CD4-positive, alpha-beta memory T cell (primary cell): ENCODE results near the gene DNAJC12. TPM values are rescaled to one million over a fixed set of nuclear protein-coding genes. Genes with fewer than 3 reads are reported as not detected.
A peak's percentile ranks its signal among the peaks of the same experiment; 100 is the strongest.

Experiments
- CTCF ChIA-PET: fragments of 350-600 bp; sonication (Branson Sonifier 250); formaldehyde crosslinking; loops from one replicate; lab custom pipeline; 2021; ENCODE audit warnings: inconsistent platforms; ENCODE audit not compliant: partially characterized antibody; lab: Charles Lee
- POLR2A ChIA-PET: fragments of 350-600 bp; sonication (Branson Sonifier 250); formaldehyde crosslinking; loops from one replicate; lab custom pipeline; 2021; ENCODE audit not compliant: partially characterized antibody; lab: Charles Lee
- DNase-seq, 5 donors: peaks; one replicate each; pipeline versions ENCODE4 v3.0.0 to v3.0.0-alpha.2; 2020 to 2022; ENCODE audit warnings: mixed read lengths in 1 of 5
- H3K27ac ChIP-seq: one replicate; pipeline ENCODE4 v1.7.0; 2013; ENCODE audit warnings: low read depth, low read length
- H3K27me3 ChIP-seq: 2 replicates; pipeline ENCODE4 v1.7.0; 2013; ENCODE audit warnings: mild to moderate bottlenecking, low read length, moderate library complexity; ENCODE audit not compliant: insufficient read depth
- H3K36me3 ChIP-seq: 2 replicates; pipeline ENCODE4 v1.7.0; 2013; ENCODE audit warnings: mild to moderate bottlenecking, low read length, moderate library complexity; ENCODE audit not compliant: insufficient read depth
- H3K4me1 ChIP-seq: 2 replicates; pipeline ENCODE4 v1.7.0; 2013; ENCODE audit warnings: mild to moderate bottlenecking, low read length, moderate library complexity; ENCODE audit not compliant: insufficient read depth
- H3K4me3 ChIP-seq, 2 donors: one replicate each; pipeline ENCODE4 v1.7.0; 2013; ENCODE audit warnings: low read length in 2 of 2, mild to moderate bottlenecking in 1 of 2
- H3K9me3 ChIP-seq, 2 donors: one replicate each; pipeline ENCODE4 v1.7.0; 2013; ENCODE audit warnings: low read length in 2 of 2, control low read depth in 1 of 2; ENCODE audit not compliant: control insufficient read depth in 1 of 2
- H3K27ac Mint-ChIP-seq, 7 donors: one replicate each; pipeline ENCODE4 v1.8.0; 2020 to 2021; ENCODE audit warnings: mixed read lengths in 7 of 7, mild to moderate bottlenecking in 6 of 7, inconsistent platforms in 3 of 7, moderate library complexity in 3 of 7
- H3K27me3 Mint-ChIP-seq, 2 donors: one replicate each; pipeline ENCODE4 v1.8.0; 2020 to 2021; ENCODE audit warnings: mixed read lengths in 2 of 2
- H3K36me3 Mint-ChIP-seq, 2 donors: one replicate each; pipeline ENCODE4 v1.8.0; 2020 to 2021; ENCODE audit warnings: mixed read lengths in 2 of 2, inconsistent platforms in 1 of 2, mild to moderate bottlenecking in 1 of 2
- H3K4me1 Mint-ChIP-seq, 4 donors: one replicate each; pipeline ENCODE4 v1.8.0; 2020 to 2021; ENCODE audit warnings: mixed read lengths in 4 of 4, mild to moderate bottlenecking in 1 of 4
- H3K4me3 Mint-ChIP-seq, 8 donors: one replicate each; pipeline ENCODE4 v1.8.0; 2020 to 2021; ENCODE audit warnings: mixed read lengths in 8 of 8, mild to moderate bottlenecking in 7 of 8, moderate library complexity in 6 of 8, inconsistent platforms in 3 of 8
- H3K9me3 Mint-ChIP-seq, 8 donors: one replicate each; pipeline ENCODE4 v1.8.0; 2020 to 2021; ENCODE audit warnings: mixed read lengths in 8 of 8, mild to moderate bottlenecking in 5 of 8, inconsistent platforms in 3 of 8, moderate library complexity in 1 of 8
- intact Hi-C: fragments of 100-400 bp; cut with micrococcal nuclease; formaldehyde crosslinking; loops from one replicate; pipeline ENCODE4 v1.15.1; 2023
- polyA plus RNA-seq, 2 donors: library from polyadenylated mRNA; unstranded; fragments of 300-500 nt; fragmentation: Illumina TruSeq; gene quantifications; one replicate each; pipeline ENCODE4 v1.2.3, GENCODE V29; 2021
- total RNA-seq, 2 experiments: library from RNA; stranded (reverse); gene quantifications; one replicate each; pipeline ENCODE4 v1.2.3, GENCODE V29; 2021

The DNAJC12 gene
- total and polyA plus RNA-seq, 4 experiments from 2014 or later, result 0.22 TPM; not detected in 3

DNA sequence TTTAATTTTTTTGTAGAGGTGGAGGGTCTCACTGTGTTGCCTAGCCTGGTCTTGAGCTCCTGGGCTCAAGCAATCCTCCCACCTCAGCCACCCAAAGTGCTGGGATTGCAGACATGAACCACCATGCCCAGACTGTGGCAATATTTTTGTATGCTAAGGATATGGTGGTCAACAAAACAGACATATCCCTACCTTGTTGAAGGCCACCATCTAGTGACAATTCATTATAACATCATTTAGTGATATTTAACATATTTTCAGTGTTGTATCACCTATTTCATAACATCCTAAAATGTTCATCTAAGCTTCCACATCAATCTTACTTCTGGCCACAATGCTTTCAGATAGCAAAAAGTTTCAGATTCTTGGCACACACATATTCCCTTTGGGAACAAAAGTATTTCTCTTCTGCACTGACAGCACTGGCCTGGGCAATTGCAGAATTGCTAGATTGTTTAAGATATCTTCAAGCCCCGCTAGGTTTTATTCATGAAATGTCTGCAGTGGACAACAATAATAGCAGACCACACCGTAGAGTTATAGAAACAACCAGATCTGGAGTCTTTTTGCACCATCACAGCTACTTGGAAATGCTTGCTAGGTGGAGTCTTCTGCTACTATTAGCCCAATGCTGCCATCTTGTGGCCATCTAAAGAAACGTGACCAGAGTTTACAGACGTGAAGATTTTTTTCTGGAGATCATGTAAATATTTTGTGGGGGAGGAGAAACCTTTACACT lies 58.4 kb downstream of the DNAJC12 start:
- peak; percentile 72 to 81 (median 77) for DNase-seq
- no peaks in the 10 kb centered on the region for H3K36me3 Mint-ChIP-seq
- H3K27me3 Mint-ChIP-seq, result no peaks in the 10 kb centered on the region
- CTCF ChIA-PET, result interaction anchor here (0.6 to 10.4 kb wide), 37 partner anchors 9 to 606 kb away, joined by 3 to 433 read pairs (median 4); partner anchors contain the start of genes CTNNA3 and PBLD
- H3K27ac ChIP-seq, result no peak overlapping the region
- H3K4me3 Mint-ChIP-seq, result peak overlapping the region in 1 of 8 donors; percentile 4
- intact Hi-C loops, result loop anchor here (1.0 to 5.0 kb wide), 5 partner anchors 15 to 1597 kb away; no protein-coding TSS in a partner anchor
- H3K4me1 ChIP-seq, result peaks cover 21% of the 10 kb centered on the region
- no peaks in the 10 kb centered on the region for H3K36me3 ChIP-seq
- H3K4me3 ChIP-seq, result no peak overlapping the region
- POLR2A ChIA-PET, result interaction anchor here (0.9 to 2.5 kb wide), 8 partner anchors 9 to 114 kb away, joined by 3 to 29 read pairs (median 4); partner anchors contain the start of gene CTNNA3
- H3K27ac Mint-ChIP-seq, result peak overlapping the region in 2 of 7 donors; percentile 19 to 29
- no peaks in the 10 kb centered on the region for H3K9me3 Mint-ChIP-seq
- H3K9me3 ChIP-seq, result no peaks in the 10 kb centered on the region
- peaks cover 23 to 27% (median 25%) of the 10 kb centered on the region in 4 donors for H3K4me1 Mint-ChIP-seq
- H3K27me3 ChIP-seq, result no peaks in the 10 kb centered on the region

DNA sequence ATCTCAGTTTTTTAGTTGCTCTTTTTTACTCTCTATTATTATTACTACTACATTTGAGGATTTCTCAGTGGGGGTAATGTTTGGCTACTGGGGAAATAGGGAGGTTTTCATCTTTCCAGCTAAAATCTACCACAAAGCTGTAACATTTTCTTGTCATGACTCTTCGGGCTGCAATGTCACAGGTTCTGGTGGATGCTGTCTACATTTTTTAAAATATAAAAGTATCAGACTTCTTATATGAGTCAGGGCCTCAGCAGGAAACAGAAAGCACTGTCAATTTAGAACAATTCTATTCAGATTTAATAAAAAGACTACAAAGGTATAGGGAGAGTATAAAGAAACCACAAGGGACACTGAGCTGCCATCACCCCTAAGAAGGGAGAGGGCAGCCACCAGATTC lies 61.6 kb downstream of the DNAJC12 start:
- Mint-ChIP-seq H3K36me3 (no peaks in the 10 kb centered on the region), H3K9me3 (no peaks in the 10 kb centered on the region), H3K4me3 (no peak overlapping the region), H3K4me1 (peaks cover 6 to 7% (median 6%) of the 10 kb centered on the region in 4 donors), H3K27ac (no peak overlapping the region), H3K27me3 (no peaks in the 10 kb centered on the region)
- ChIA-PET POLR2A (interaction anchor here (1.5 kb wide), 1 partner anchor 12 kb away, joined by 4 read pairs; no protein-coding TSS in a partner anchor), CTCF (interaction anchor here (0.6 to 10.4 kb wide), 6 partner anchors 12 to 906 kb away, joined by 3 to 433 read pairs (median 24); partner anchors contain the start of gene CTNNA3)
- H3K9me3 ChIP-seq, result no peaks in the 10 kb centered on the region
- no peak for DNase-seq
- peaks cover 3% of the 10 kb centered on the region for H3K4me1 ChIP-seq
- intact Hi-C loops, result no loop called here
- no peak overlapping the region for H3K4me3 ChIP-seq
- no peaks in the 10 kb centered on the region for H3K36me3 ChIP-seq
- no peaks in the 10 kb centered on the region for H3K27me3 ChIP-seq
- no peak overlapping the region for H3K27ac ChIP-seq

DNA sequence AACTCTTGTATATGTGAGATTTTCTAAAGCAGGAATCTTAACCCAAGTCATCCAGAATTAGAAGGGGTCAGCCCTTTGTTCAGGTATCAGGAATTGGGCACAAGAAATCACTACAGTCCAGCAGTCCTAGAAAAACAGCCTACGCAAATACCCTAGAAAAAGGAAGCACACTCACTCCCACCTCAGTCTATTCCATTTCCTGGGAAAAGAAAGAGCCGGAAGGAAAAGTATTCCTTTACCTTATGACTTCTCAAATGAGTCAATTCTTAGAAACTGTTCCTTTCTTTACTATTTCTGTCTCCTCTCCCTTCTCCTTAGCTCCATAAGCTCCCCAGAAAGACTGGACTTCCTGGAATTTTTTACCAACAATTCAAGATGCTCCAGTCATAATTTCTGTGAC lies 62.7 kb downstream of the DNAJC12 start:
- ChIA-PET POLR2A (no interaction called here), CTCF (interaction anchor here (7.5 to 10.4 kb wide), 2 partner anchors 78 to 111 kb away, joined by 114 to 433 read pairs; partner anchors contain the start of gene CTNNA3)
- Mint-ChIP-seq H3K4me1 (peaks cover 6 to 7% (median 6%) of the 10 kb centered on the region in 4 donors), H3K27ac (peak overlapping the region in 1 of 7 donors; percentile 65), H3K4me3 (no peak overlapping the region), H3K27me3 (no peaks in the 10 kb centered on the region), H3K36me3 (no peaks in the 10 kb centered on the region), H3K9me3 (no peaks in the 10 kb centered on the region)
- intact Hi-C loops, result no loop called here
- no peaks in the 10 kb centered on the region for H3K27me3 ChIP-seq
- no peaks in the 10 kb centered on the region for H3K9me3 ChIP-seq
- H3K36me3 ChIP-seq, result no peaks in the 10 kb centered on the region
- H3K27ac ChIP-seq, result no peak overlapping the region
- peaks cover 3% of the 10 kb centered on the region for H3K4me1 ChIP-seq
- H3K4me3 ChIP-seq, result no peak overlapping the region
- no peak for DNase-seq

DNA sequence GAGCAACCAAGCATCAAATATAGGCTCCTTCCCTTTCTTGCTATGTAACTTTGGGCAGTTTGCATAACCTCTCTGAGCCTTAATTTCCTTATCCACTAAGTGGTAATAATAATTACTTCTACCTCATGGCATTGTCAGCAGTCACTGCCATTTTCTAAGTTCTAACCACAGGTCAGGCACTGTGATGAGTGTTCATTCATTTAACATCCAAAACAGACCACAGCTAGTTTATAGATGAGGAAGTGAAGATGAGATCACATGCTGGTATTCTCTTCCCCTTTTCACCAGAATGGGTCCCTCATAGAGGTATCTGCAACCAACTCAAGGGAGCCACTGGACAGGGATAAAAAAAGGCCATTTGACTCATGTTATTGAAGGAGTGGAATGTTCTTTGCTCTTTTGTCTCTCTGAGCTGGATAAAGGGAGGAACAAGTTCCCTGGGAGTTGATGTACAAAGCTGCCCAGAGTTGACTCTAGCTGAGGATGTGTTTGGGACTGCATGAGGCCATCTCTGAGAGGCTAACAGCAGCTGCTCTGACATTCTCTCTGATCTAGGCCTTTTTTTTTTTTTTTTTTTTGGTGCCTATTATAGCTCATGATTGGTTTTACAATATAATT lies 65.0 kb downstream of the DNAJC12 start:
- intact Hi-C loops, result no loop called here
- CTCF ChIA-PET, result interaction anchor here (1.0 to 10.4 kb wide), 4 partner anchors 8 to 76 kb away, joined by 3 to 433 read pairs (median 10); partner anchors contain the start of gene CTNNA3
- Histone ChIP-seq H3K36me3 (no peaks in the 10 kb centered on the region), H3K27me3 (no peaks in the 10 kb centered on the region), H3K4me1 (no peaks in the 10 kb centered on the region), H3K9me3 (no peaks in the 10 kb centered on the region), H3K4me3 (no peak overlapping the region), H3K27ac (no peak overlapping the region)
- H3K27me3 Mint-ChIP-seq, result no peaks in the 10 kb centered on the region
- H3K27ac Mint-ChIP-seq, result peak overlapping the region in 2 of 7 donors; percentile 22 to 26
- H3K9me3 Mint-ChIP-seq, result no peaks in the 10 kb centered on the region
- no peak overlapping the region for H3K4me3 Mint-ChIP-seq
- H3K4me1 Mint-ChIP-seq, result peaks cover 0 to 2% (median 0%) of the 10 kb centered on the region in 4 donors
- H3K36me3 Mint-ChIP-seq, result no peaks in the 10 kb centered on the region
- POLR2A ChIA-PET, result interaction anchor here (1.7 kb wide), 1 partner anchor 9 kb away, joined by 5 read pairs; no protein-coding TSS in a partner anchor
- DNase-seq, result no peak

DNA sequence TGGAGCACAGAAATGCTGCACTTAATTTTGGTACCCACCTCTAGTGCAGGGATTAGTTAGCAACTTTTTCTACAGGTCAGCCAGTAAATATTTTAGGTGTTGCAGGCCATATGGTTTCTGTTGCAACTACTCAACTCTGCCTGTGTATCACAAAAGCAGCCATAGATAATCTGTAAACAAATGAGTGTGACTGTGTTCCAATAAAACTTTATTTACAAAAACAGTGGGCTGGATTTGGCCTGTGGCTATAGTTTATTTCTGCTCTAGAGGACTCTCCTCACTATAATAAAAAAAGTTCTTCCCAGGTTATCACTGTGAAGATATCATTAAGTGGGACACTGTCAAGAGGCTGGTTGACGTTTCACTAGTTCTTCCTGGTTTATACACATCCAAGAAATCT lies 65.8 kb downstream of the DNAJC12 start:
- Histone ChIP-seq H3K27me3 (no peaks in the 10 kb centered on the region), H3K27ac (no peak overlapping the region), H3K9me3 (no peaks in the 10 kb centered on the region), H3K36me3 (no peaks in the 10 kb centered on the region), H3K4me1 (no peaks in the 10 kb centered on the region), H3K4me3 (no peak overlapping the region)
- Mint-ChIP-seq H3K36me3 (no peaks in the 10 kb centered on the region), H3K27me3 (no peaks in the 10 kb centered on the region), H3K9me3 (no peaks in the 10 kb centered on the region), H3K4me3 (no peak overlapping the region), H3K4me1 (peaks cover 0 to 2% (median 0%) of the 10 kb centered on the region in 4 donors), H3K27ac (no peak overlapping the region)
- CTCF ChIA-PET, result interaction anchor here (3.5 to 6.6 kb wide), 3 partner anchors 7 to 75 kb away, joined by 17 to 60 read pairs (median 19); partner anchors contain the start of gene CTNNA3
- POLR2A ChIA-PET, result no interaction called here
- intact Hi-C loops, result no loop called here
- DNase-seq, result no peak

DNA sequence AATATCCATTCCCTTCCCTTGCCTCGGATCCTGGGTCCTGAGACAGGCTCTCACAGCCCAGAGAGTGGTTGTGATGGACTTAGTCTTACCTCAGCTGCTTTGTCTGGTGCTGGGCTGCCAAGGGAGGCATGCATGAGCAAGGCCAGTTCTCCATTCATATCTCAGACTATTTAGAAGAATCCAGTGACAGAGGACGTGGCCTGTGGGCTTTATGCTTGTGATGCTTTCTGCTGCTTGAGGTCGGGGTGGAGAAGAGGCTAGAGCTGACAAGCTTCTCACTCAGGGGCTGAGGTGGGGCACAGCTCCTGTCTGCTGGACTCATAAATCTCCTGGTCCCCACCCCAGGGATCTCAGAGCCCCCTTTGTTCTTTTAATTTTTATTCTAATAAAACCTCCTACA lies 66.8 kb downstream of the DNAJC12 start:
- DNase-seq, result no peak
- Histone ChIP-seq H3K4me1 (no peaks in the 10 kb centered on the region), H3K9me3 (no peaks in the 10 kb centered on the region), H3K36me3 (no peaks in the 10 kb centered on the region), H3K27ac (no peak overlapping the region), H3K4me3 (no peak overlapping the region), H3K27me3 (no peaks in the 10 kb centered on the region)
- intact Hi-C loops, result no loop called here
- ChIA-PET POLR2A (no interaction called here), CTCF (interaction anchor here (1.0 to 6.6 kb wide), 5 partner anchors 8 to 74 kb away, joined by 3 to 60 read pairs (median 17); partner anchors contain the start of gene CTNNA3)
- Mint-ChIP-seq H3K4me3 (no peak overlapping the region), H3K4me1 (peaks cover 0 to 2% (median under 1%) of the 10 kb centered on the region in 4 donors), H3K36me3 (no peaks in the 10 kb centered on the region), H3K27me3 (no peaks in the 10 kb centered on the region), H3K27ac (peak overlapping the region in 1 of 7 donors; percentile 14), H3K9me3 (no peaks in the 10 kb centered on the region)
